Endothelial cell (in vitro differentiated cells): ENCODE results near the gene SH2D7. TPM values are rescaled to one million over a fixed set of nuclear protein-coding genes. Genes with fewer than 3 reads are reported as not detected.

Experiments
- DNase-seq: peaks from one replicate; pipeline ENCODE4 v3.0.0; 2021; ENCODE audit warnings: low spot score
- H3K27ac Mint-ChIP-seq: one replicate; pipeline ENCODE4 v1.8.0; 2021; ENCODE audit warnings: mixed read lengths, inconsistent platforms; ENCODE audit not compliant: unreplicated experiment
- H3K27me3 Mint-ChIP-seq: one replicate; pipeline ENCODE4 v1.8.0; 2021; ENCODE audit warnings: mild to moderate bottlenecking, moderate library complexity, mixed read lengths, inconsistent platforms; ENCODE audit not compliant: unreplicated experiment
- H3K36me3 Mint-ChIP-seq: one replicate; pipeline ENCODE4 v1.8.0; 2021; ENCODE audit warnings: mild to moderate bottlenecking, low read depth, mixed read lengths, inconsistent platforms; ENCODE audit not compliant: unreplicated experiment
- H3K4me1 Mint-ChIP-seq: one replicate; pipeline ENCODE4 v1.8.0; 2021; ENCODE audit warnings: mild to moderate bottlenecking, mixed read lengths, inconsistent platforms; ENCODE audit not compliant: unreplicated experiment
- H3K4me3 Mint-ChIP-seq: one replicate; pipeline ENCODE4 v1.8.0; 2021; ENCODE audit warnings: mild to moderate bottlenecking, mixed read lengths, inconsistent platforms; ENCODE audit not compliant: unreplicated experiment
- H3K9me3 Mint-ChIP-seq: one replicate; pipeline ENCODE4 v1.8.0; 2021; ENCODE audit warnings: mixed read lengths, inconsistent platforms; ENCODE audit not compliant: unreplicated experiment
- total RNA-seq: library from RNA; stranded (reverse); fragmentation: NEBNext Ultra II Directional; extraction: Animal tissue kit (Norgen Biotek cat#: 25700); gene quantifications from one replicate; pipeline ENCODE4 v1.2.1, GENCODE V29; 2021; ENCODE audit not compliant: unreplicated experiment
- TF ChIP-seq, protein P1 (sequence below): fragments of 200-600 bp; sonication (generic); IDR thresholded peaks from one replicate; pipeline ENCODE4 v1.5.0; 2021; ENCODE audit warnings: antibody characterized with exemption; ENCODE audit not compliant: unreplicated experiment

SH2D7 gene
- total RNA-seq, 1 donor from 2014 or later, result not detected

DNA sequence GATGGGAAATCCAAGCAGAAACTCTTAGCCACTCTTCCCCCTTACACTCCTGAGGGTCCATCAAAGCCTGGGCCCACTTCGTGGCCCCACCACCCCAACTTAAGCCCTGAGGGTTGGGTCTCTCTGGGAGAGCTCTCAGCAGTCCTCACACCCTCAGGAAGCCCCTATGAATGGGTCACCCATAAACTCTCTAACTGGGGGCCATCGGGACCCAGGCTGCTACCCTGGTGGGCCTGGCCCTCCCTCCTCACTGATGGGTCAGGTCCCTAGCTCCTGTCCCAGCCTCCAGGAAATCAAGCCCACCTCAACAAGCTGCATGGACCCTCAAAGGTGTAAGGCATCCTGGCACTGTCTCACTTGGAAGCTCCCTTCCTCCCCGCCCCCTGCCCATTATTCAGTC lies 19.4 kb downstream of the SH2D7 start:
- DNase-seq, result no peak
- TF ChIP-seq, protein P1, sequence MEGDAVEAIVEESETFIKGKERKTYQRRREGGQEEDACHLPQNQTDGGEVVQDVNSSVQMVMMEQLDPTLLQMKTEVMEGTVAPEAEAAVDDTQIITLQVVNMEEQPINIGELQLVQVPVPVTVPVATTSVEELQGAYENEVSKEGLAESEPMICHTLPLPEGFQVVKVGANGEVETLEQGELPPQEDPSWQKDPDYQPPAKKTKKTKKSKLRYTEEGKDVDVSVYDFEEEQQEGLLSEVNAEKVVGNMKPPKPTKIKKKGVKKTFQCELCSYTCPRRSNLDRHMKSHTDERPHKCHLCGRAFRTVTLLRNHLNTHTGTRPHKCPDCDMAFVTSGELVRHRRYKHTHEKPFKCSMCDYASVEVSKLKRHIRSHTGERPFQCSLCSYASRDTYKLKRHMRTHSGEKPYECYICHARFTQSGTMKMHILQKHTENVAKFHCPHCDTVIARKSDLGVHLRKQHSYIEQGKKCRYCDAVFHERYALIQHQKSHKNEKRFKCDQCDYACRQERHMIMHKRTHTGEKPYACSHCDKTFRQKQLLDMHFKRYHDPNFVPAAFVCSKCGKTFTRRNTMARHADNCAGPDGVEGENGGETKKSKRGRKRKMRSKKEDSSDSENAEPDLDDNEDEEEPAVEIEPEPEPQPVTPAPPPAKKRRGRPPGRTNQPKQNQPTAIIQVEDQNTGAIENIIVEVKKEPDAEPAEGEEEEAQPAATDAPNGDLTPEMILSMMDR, result no peak
- H3K27me3 Mint-ChIP-seq, result no peaks in the 10 kb centered on the region
- no peak overlapping the region for H3K27ac Mint-ChIP-seq
- no peak overlapping the region for H3K4me3 Mint-ChIP-seq
- H3K36me3 Mint-ChIP-seq, result no peaks in the 10 kb centered on the region
- H3K4me1 Mint-ChIP-seq, result no peaks in the 10 kb centered on the region
- no peaks in the 10 kb centered on the region for H3K9me3 Mint-ChIP-seq

DNA sequence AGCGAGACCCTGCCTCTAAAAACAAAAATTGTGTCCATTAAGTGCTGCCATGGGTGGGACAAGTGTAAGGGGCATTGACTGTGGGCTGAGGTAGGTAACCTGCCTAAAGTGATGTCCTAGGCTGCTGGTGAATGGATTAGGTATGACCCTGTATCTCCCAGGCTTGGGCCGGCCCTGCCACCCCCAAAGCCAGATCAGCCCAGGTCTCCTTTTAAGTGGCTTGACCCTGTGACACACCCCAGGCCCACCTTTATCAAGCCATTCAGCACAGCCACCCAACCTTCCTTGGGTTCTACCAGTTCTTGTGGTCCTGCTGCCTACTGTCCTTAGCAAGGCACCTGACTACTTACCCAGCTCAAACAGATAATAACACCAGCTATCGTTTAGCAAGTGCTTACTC lies 20.2 kb downstream of the SH2D7 start:
- Mint-ChIP-seq H3K36me3 (no peaks in the 10 kb centered on the region), H3K9me3 (no peaks in the 10 kb centered on the region), H3K27ac (no peak overlapping the region), H3K4me1 (no peaks in the 10 kb centered on the region), H3K4me3 (no peak overlapping the region), H3K27me3 (no peaks in the 10 kb centered on the region)
- no peak for DNase-seq
- TF ChIP-seq, protein P1, result no peak

DNA sequence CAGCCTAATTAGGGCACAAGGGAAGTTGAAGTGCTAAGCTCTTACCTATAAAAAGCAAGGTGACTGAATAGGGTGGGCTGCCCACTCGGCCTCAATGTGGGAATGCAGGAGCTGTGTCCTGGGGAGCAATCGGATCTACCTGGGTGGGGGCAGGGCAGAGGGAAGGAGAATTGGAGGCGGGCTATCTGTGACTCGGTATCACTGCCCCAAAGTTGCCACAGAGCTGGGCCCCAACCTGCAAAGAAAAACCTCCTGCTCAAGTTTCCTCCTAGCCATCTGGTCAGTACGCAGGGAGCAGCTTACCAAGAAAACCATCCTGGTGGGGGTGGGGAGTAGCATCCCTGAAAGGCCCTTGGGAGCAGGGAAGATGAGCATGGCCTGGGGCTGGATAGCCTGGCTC lies 28.2 kb downstream of the SH2D7 start:
- no peak overlapping the region for H3K4me3 Mint-ChIP-seq
- no peaks in the 10 kb centered on the region for H3K4me1 Mint-ChIP-seq
- H3K27me3 Mint-ChIP-seq, result peaks cover 4% of the 10 kb centered on the region
- no peak for DNase-seq
- H3K9me3 Mint-ChIP-seq, result no peaks in the 10 kb centered on the region
- no peak overlapping the region for H3K27ac Mint-ChIP-seq
- TF ChIP-seq, protein P1, result no peak
- no peaks in the 10 kb centered on the region for H3K36me3 Mint-ChIP-seq

DNA sequence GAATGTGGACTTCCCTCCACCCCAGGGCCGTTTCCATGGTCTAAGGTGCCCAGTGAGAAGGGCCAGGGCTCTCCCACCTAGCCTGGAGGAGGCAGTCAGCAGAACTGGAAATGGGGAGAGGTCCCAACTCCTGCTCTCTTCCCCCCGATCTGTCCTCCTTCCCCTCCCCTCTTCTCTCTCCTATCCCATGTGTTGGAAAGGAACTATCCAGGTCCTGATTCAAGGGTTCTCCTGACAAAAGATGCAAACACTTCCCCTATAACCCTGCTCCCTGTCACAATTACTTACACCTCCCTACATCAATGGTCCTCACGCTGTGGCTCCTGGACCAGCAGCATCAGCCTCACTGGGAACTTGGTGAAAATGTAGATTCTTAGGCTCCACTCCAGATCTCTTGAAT lies 32.9 kb downstream of the SH2D7 start:
- Mint-ChIP-seq H3K4me3 (no peak overlapping the region), H3K36me3 (no peaks in the 10 kb centered on the region), H3K9me3 (no peaks in the 10 kb centered on the region), H3K4me1 (peaks cover 3% of the 10 kb centered on the region), H3K27me3 (peaks cover 9% of the 10 kb centered on the region), H3K27ac (no peak overlapping the region)
- TF ChIP-seq, protein P1, result no peak
- no peak for DNase-seq

DNA sequence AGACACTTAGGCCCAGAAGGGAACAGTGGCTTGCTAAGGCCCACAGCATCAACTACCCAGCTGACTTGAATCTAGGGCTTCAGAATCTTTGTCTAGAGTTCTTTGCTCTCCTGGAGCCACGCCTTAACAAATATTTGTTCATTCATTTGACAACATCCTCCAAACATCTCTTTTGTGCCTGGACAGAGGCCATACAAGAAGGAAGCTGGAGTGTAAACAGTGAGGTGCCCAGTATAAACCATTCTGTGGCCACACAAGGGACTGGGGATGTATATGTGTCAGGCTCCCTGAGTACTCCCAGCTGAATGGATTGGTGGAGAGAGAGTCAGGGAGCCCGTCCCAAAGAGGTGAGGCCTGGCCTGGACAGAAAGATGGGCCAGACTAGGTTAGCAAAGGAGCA lies 35.5 kb downstream of the SH2D7 start:
- Mint-ChIP-seq H3K9me3 (no peaks in the 10 kb centered on the region), H3K36me3 (no peaks in the 10 kb centered on the region), H3K4me1 (peaks cover 9% of the 10 kb centered on the region), H3K27me3 (peaks cover 11% of the 10 kb centered on the region), H3K27ac (no peak overlapping the region), H3K4me3 (no peak overlapping the region)
- TF ChIP-seq, protein P1, result no peak
- no peak for DNase-seq
